GM10248 (cell line): ENCODE measurements around the gene SPHK1.

ENCODE experiments used
- CTCF ChIA-PET: fragments of 300-600 bp; sonication (Branson Sonifier 250); formaldehyde crosslinking; extraction: SDS; loops from one replicate; lab custom pipeline; 2021; ENCODE audit warnings: antibody characterized with exemption; lab: Yijun Ruan, JAX
- POLR2A ChIA-PET: fragments of 350-650 bp; sonication (Branson Sonifier 250); formaldehyde crosslinking; extraction: SDS; loops from one replicate; lab custom pipeline; 2020; ENCODE audit warnings: antibody characterized with exemption; lab: Yijun Ruan, JAX
- DNase-seq: peaks from one replicate; pipeline ENCODE4 v3.0.0; 2012; ENCODE audit errors: extremely low spot score
- TF ChIP-seq, protein P1 (sequence below): IDR thresholded peaks from 2 replicates; pipeline ENCODE4 v1.5.1; 2012; ENCODE audit warnings: mild to moderate bottlenecking, low read depth; ENCODE audit errors: extremely low read depth, missing control alignments, control extremely low read depth

Gene SPHK1

DNA sequence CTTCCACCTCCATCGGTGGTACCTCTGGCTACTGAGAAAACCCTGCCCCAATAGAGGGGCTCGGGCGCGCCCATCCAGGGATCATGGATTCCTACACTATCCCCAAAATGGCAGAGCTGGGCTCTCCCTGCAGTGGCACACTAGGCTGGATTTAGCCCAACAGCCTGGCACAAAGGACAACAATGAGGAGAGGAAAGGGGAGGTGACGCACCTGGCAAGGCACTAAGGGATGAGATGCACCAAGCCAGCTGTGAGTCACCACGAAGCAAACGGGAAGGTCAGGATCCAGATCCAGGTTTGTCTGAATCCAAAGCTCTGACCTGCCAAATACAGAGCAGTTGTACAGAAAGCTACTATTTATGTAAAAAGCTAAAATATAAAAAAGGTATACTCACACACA lies 50.5 kb downstream of the SPHK1 start:
- CTCF ChIA-PET, result interaction anchor here (0.8 to 5.4 kb wide), 8 partner anchors 9 to 72 kb away, joined by 3 to 25 read pairs (median 4); no protein-coding TSS in a partner anchor
- DNase-seq, result no peak
- POLR2A ChIA-PET, result no interaction called here
- TF ChIP-seq, protein P1, sequence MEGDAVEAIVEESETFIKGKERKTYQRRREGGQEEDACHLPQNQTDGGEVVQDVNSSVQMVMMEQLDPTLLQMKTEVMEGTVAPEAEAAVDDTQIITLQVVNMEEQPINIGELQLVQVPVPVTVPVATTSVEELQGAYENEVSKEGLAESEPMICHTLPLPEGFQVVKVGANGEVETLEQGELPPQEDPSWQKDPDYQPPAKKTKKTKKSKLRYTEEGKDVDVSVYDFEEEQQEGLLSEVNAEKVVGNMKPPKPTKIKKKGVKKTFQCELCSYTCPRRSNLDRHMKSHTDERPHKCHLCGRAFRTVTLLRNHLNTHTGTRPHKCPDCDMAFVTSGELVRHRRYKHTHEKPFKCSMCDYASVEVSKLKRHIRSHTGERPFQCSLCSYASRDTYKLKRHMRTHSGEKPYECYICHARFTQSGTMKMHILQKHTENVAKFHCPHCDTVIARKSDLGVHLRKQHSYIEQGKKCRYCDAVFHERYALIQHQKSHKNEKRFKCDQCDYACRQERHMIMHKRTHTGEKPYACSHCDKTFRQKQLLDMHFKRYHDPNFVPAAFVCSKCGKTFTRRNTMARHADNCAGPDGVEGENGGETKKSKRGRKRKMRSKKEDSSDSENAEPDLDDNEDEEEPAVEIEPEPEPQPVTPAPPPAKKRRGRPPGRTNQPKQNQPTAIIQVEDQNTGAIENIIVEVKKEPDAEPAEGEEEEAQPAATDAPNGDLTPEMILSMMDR, result no peak

GRCh38 chr17:76435751-76436150 lies 51.3 kb downstream of the SPHK1 start:
- DNase-seq, result no peak
- CTCF ChIA-PET, result interaction anchor here (1.0 to 5.4 kb wide), 6 partner anchors 8 to 71 kb away, joined by 3 to 25 read pairs (median 4); no protein-coding TSS in a partner anchor
- POLR2A ChIA-PET, result interaction anchor here (0.6 kb wide), 1 partner anchor 20 kb away, joined by 5 read pairs; no protein-coding TSS in a partner anchor
- TF ChIP-seq, protein P1, result no peak
